Lower lobe of right lung (tissue), 2 donors: ENCODE results near the gene DNAAF9. TPM values are rescaled to one million over a fixed set of nuclear protein-coding genes. Genes with fewer than 3 reads are reported as not detected.

Source experiments
- ATAC-seq, 2 donors: fragments of 200-7000 bp; cut with Tn5 transposase; one replicate each; pipeline ENCODE4 v1.9.1; 2020 to 2022; ENCODE audit warnings: mild to moderate bottlenecking in 2 of 2, moderate library complexity in 2 of 2
- DNase-seq: peaks from one replicate; pipeline ENCODE4 v3.0.0-alpha.2; 2020
- H3K27ac ChIP-seq: fragments of 200-600 bp; one replicate; pipeline ENCODE4 v1.8.0; 2022
- H3K27me3 ChIP-seq: fragments of 200-600 bp; one replicate; pipeline ENCODE4 v1.8.0; 2022; ENCODE audit warnings: low read depth
- H3K36me3 ChIP-seq: fragments of 200-600 bp; one replicate; pipeline ENCODE4 v1.8.0; 2022; ENCODE audit warnings: mild to moderate bottlenecking
- H3K4me1 ChIP-seq: fragments of 200-600 bp; one replicate; pipeline ENCODE4 v1.8.0; 2022
- H3K4me3 ChIP-seq: fragments of 200-600 bp; one replicate; pipeline ENCODE4 v1.8.0; 2022; ENCODE audit warnings: mild to moderate bottlenecking
- H3K9me3 ChIP-seq: fragments of 200-600 bp; one replicate; pipeline ENCODE4 v1.8.0; 2022
- intact Hi-C: fragments of 100-400 bp; cut with DNase I; formaldehyde crosslinking; loops from one replicate; pipeline ENCODE4 v1.11.0; 2022
- total RNA-seq: library from RNA; stranded (reverse); fragmentation: NEBNext Ultra II Directional; extraction: Animal tissue kit (Norgen Biotek cat#: 25700); gene quantifications from one replicate; pipeline ENCODE4 v1.2.1, GENCODE V29; 2021
- TF ChIP-seq, protein P1 (sequence below): fragments of 200-600 bp; IDR thresholded peaks from one replicate; pipeline ENCODE4 v1.8.0; 2022; ENCODE audit warnings: antibody characterized with exemption, mild to moderate bottlenecking
- donor health status: DM: no; HTN: yes; CAD: no; lungs with severe emphysema.

DNAAF9 gene
- total RNA-seq, 1 donor from 2014 or later = 24.0 TPM

DNA sequence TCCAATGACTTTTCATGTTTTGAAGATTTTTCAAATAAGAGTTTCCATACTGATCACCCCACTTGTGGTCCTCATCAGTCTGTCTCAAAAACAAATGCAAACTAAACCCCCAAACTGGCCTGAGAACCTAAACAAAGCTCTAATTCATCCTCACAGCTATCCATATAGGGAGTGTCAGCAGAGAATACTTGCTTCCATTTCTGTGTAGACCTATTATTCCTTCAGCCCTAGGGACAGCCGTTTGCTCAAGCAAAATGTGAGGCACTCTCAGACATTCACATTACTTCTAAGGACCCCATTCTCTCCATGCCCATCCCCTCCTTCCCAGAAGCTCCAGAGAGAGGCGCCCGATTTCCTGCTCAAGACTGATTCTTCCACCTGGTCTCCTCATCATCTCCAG is 24.6 kb downstream of the DNAAF9 start:
- ATAC-seq (no peak), DNase-seq (no peak)
- Histone ChIP-seq H3K27me3 (no peaks in the 10 kb centered on the region), H3K27ac (no peak overlapping the region), H3K36me3 (peaks cover 14% of the 10 kb centered on the region), H3K4me3 (no peak overlapping the region), H3K4me1 (peaks cover 13% of the 10 kb centered on the region), H3K9me3 (peaks cover 5% of the 10 kb centered on the region)
- TF ChIP-seq, protein P1, sequence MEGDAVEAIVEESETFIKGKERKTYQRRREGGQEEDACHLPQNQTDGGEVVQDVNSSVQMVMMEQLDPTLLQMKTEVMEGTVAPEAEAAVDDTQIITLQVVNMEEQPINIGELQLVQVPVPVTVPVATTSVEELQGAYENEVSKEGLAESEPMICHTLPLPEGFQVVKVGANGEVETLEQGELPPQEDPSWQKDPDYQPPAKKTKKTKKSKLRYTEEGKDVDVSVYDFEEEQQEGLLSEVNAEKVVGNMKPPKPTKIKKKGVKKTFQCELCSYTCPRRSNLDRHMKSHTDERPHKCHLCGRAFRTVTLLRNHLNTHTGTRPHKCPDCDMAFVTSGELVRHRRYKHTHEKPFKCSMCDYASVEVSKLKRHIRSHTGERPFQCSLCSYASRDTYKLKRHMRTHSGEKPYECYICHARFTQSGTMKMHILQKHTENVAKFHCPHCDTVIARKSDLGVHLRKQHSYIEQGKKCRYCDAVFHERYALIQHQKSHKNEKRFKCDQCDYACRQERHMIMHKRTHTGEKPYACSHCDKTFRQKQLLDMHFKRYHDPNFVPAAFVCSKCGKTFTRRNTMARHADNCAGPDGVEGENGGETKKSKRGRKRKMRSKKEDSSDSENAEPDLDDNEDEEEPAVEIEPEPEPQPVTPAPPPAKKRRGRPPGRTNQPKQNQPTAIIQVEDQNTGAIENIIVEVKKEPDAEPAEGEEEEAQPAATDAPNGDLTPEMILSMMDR = no peak
- intact Hi-C loops = no loop called here

DNA sequence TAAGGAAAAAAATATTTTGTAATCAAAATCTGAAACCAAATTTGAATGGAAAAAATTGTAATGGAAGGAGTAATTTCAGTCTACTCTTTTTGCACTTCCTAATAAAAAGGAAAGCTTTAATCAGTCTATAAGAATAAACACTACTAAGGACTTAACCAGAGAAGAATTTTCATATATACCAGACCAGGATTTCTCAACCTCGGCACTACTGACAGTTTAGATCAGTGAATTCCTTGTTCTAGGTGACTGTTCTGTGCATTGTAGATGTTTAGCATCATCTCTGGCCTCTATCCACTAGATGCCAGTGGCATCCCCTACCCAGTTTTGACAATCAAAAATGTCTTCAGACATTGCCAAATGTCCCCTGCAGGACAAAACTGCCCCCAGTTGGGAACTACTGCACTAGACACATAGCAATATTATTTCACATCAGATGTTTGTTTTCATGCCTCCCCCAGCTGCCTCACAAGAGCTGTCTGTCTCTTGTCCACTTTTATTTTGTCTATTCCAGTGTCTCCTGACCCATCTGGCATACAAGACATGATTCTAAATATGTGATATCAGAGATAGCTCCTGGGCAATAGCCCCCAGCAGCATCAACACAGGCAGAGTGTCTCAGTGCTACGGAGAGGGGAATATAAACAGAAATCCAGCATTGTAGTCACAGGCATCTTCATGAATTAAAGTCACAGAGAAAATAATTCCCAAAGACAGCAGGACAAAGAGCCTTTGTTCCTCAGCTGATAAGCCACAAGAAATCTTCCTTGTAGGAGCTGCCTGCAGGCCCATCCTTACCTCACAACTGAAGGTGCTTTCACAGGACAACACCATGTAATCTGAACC is 27.0 kb downstream of the DNAAF9 start:
- no peak for ATAC-seq
- intact Hi-C loops = no loop called here
- Histone ChIP-seq H3K27me3 (no peaks in the 10 kb centered on the region), H3K9me3 (no peaks in the 10 kb centered on the region), H3K4me1 (peaks cover 20% of the 10 kb centered on the region), H3K4me3 (no peak overlapping the region), H3K36me3 (peaks cover 32% of the 10 kb centered on the region), H3K27ac (no peak overlapping the region)
- DNase-seq = no peak
- TF ChIP-seq, protein P1 = no peak

DNA sequence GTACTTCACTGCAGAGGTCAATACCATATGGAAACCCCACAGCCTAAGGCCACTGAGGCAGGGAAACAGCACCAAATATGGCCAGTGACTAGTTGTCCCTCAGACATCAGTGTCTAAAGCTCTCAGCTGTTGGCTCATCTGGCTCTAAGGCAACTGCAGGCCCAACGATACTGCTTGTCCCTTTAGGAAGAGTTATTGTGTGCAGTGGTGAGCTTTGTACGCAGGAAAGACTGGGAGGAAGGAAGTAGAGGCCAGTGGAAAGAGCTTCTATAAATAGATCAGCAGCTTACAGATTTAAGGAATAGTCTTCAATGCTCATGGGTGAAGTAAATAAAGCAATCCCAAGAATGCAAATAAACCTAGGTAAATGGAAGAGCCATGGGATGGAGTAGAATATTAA is 29.3 kb downstream of the DNAAF9 start:
- Histone ChIP-seq H3K27ac (no peak overlapping the region), H3K36me3 (peaks cover 55% of the 10 kb centered on the region), H3K4me1 (peaks cover 20% of the 10 kb centered on the region), H3K4me3 (no peak overlapping the region), H3K9me3 (no peaks in the 10 kb centered on the region), H3K27me3 (no peaks in the 10 kb centered on the region)
- DNase-seq (no peak), ATAC-seq (no peak)
- intact Hi-C loops = no loop called here
- TF ChIP-seq, protein P1 = no peak

DNA sequence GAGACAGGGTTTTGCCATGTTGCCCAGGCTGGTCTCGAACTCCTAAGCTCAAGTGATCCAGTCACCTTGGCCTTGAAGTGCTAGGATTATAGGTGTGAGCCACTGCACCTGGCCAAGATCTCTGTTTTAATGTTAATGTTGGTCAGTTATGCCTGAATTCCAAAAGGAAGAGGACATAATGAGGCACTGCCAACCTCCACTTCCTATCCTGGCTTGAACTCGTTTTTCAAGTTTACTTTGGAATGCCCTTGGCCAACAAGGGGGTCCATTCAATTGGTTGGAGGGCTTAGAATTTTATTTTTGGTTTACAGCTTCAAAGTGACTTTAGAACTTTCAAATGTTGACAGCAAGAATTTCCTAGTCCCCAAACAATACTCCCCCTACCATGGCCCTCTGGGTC is 29.8 kb downstream of the DNAAF9 start:
- intact Hi-C loops = no loop called here
- H3K9me3 ChIP-seq = no peaks in the 10 kb centered on the region
- no peak for DNase-seq
- peaks cover 60% of the 10 kb centered on the region for H3K36me3 ChIP-seq
- ATAC-seq = no peak
- H3K27me3 ChIP-seq = no peaks in the 10 kb centered on the region
- H3K4me1 ChIP-seq = peaks cover 20% of the 10 kb centered on the region
- TF ChIP-seq, protein P1 = no peak
- no peak overlapping the region for H3K4me3 ChIP-seq
- no peak overlapping the region for H3K27ac ChIP-seq

DNA sequence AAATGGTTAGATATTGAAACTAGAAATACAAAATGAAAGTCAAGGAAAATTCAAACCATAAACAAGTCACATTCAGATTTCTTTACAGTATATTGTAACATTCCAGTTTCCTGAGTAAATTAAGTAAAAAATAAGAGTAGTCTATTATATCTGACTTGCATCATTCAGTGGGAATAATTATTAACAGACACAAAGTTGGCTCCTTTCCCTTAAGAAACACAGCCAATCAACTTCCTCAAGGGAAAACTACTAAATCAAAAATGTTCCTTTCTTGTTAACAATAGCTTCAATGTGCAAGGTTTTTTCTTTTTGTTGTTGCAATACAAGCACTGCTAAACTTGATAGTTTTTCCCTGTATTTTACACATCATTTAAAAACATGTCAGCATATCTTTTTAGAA is 33.2 kb downstream of the DNAAF9 start:
- intact Hi-C loops = no loop called here
- no peak for DNase-seq
- TF ChIP-seq, protein P1 = no peak
- H3K9me3 ChIP-seq = no peaks in the 10 kb centered on the region
- H3K4me1 ChIP-seq = peaks cover 20% of the 10 kb centered on the region
- H3K27me3 ChIP-seq = no peaks in the 10 kb centered on the region
- no peak overlapping the region for H3K4me3 ChIP-seq
- H3K27ac ChIP-seq = no peak overlapping the region
- H3K36me3 ChIP-seq = peaks cover 71% of the 10 kb centered on the region
- no peak for ATAC-seq
